Rectal smooth muscle tissue (tissue), 1 donor: Measurements from ENCODE around the gene FLVCR1.

ENCODE experiments used
- H3K27ac ChIP-seq: one replicate; pipeline ENCODE4 v1.7.0; 2013; ENCODE audit warnings: low read depth, low read length, inconsistent platforms
- H3K27me3 ChIP-seq: one replicate; pipeline ENCODE4 v1.7.0; 2013; ENCODE audit warnings: low read length; ENCODE audit not compliant: control insufficient read depth, insufficient read depth
- H3K36me3 ChIP-seq: one replicate; pipeline ENCODE4 v1.7.0; 2013; ENCODE audit warnings: low read length; ENCODE audit not compliant: control insufficient read depth, insufficient read depth
- H3K4me1 ChIP-seq: one replicate; pipeline ENCODE4 v1.7.0; 2013; ENCODE audit warnings: low read length; ENCODE audit not compliant: control insufficient read depth, insufficient read depth
- H3K4me3 ChIP-seq: one replicate; pipeline ENCODE4 v1.7.0; 2013; ENCODE audit warnings: low read length
- H3K9ac ChIP-seq: one replicate; pipeline ENCODE4 v1.7.0; 2013; ENCODE audit warnings: low read length

FLVCR1 gene

GRCh38 chr1:212857992-212858460 is at the start of gene FLVCR1:
Gene FLVCR1 (plus strand): TSS chr1:212858275. CDS start chr1:212858453, 178 bp downstream.
- peak within 1 kb of the TSS; percentile 83 for H3K27ac ChIP-seq
- H3K27me3 ChIP-seq: no peaks in the 10 kb centered on the region
- H3K9ac ChIP-seq: peak within 1 kb of the TSS; percentile 84
- H3K36me3 ChIP-seq: no peaks in the 10 kb centered on the region
- H3K4me3 ChIP-seq: peak within 1 kb of the TSS; percentile 88
- H3K4me1 ChIP-seq: no peaks in the 10 kb centered on the region

GRCh38 chr1:212814537-212815334 is 43.3 kb upstream of the FLVCR1 start:
- no peak overlapping the region for H3K9ac ChIP-seq
- H3K4me3 ChIP-seq: no peak overlapping the region
- no peaks in the 10 kb centered on the region for H3K36me3 ChIP-seq
- no peak overlapping the region for H3K27ac ChIP-seq
- no peaks in the 10 kb centered on the region for H3K27me3 ChIP-seq
- no peaks in the 10 kb centered on the region for H3K4me1 ChIP-seq

GRCh38 chr1:212816567-212817278 is 41.4 kb upstream of the FLVCR1 start:
- no peaks in the 10 kb centered on the region for H3K36me3 ChIP-seq
- H3K27ac ChIP-seq: no peak overlapping the region
- H3K4me1 ChIP-seq: no peaks in the 10 kb centered on the region

GRCh38 chr1:212819726-212820125 is 38.3 kb upstream of the FLVCR1 start:
- no peak overlapping the region for H3K27ac ChIP-seq
- H3K9ac ChIP-seq: no peak overlapping the region
- no peaks in the 10 kb centered on the region for H3K4me1 ChIP-seq
- no peaks in the 10 kb centered on the region for H3K27me3 ChIP-seq
- no peak overlapping the region for H3K4me3 ChIP-seq
- H3K36me3 ChIP-seq: no peaks in the 10 kb centered on the region

More at GRCh38 chr1:212816567-212817278, 41.4 kb upstream of the FLVCR1 start:
- Histone ChIP-seq H3K27me3 (no peaks in the 10 kb centered on the region), H3K9ac (no peak overlapping the region), H3K4me3 (no peak overlapping the region)

- Histone ChIP-seq H3K27me3 (no peaks in the 10 kb centered on the region), H3K4me3 (no peak overlapping the region), H3K4me1 (no peaks in the 10 kb centered on the region), H3K9ac (no peak overlapping the region), H3K36me3 (no peaks in the 10 kb centered on the region), H3K27ac (no peak overlapping the region)
Observed at GRCh38 chr1:212820969-212821368, 37.1 kb upstream of the FLVCR1 start.

- Histone ChIP-seq H3K9ac (no peak overlapping the region), H3K27me3 (no peaks in the 10 kb centered on the region), H3K4me1 (no peaks in the 10 kb centered on the region), H3K4me3 (no peak overlapping the region), H3K36me3 (no peaks in the 10 kb centered on the region), H3K27ac (no peak overlapping the region)
Observed at GRCh38 chr1:212822956-212823355, 35.1 kb upstream of the FLVCR1 start.

- no peak overlapping the region for H3K4me3 ChIP-seq
- no peaks in the 10 kb centered on the region for H3K27me3 ChIP-seq
- H3K9ac ChIP-seq: no peak overlapping the region
- H3K27ac ChIP-seq: no peak overlapping the region
- H3K36me3 ChIP-seq: no peaks in the 10 kb centered on the region
- H3K4me1 ChIP-seq: no peaks in the 10 kb centered on the region
Observed at GRCh38 chr1:212824201-212824600, 33.9 kb upstream of the FLVCR1 start.

- H3K4me3 ChIP-seq: no peak overlapping the region
- no peaks in the 10 kb centered on the region for H3K36me3 ChIP-seq
- no peak overlapping the region for H3K27ac ChIP-seq
- H3K9ac ChIP-seq: no peak overlapping the region
- H3K4me1 ChIP-seq: no peaks in the 10 kb centered on the region
- H3K27me3 ChIP-seq: no peaks in the 10 kb centered on the region
Observed at GRCh38 chr1:212825798-212826452, 32.1 kb upstream of the FLVCR1 start.

GRCh38 chr1:212827171-212827776 is 30.8 kb upstream of the FLVCR1 start:
- Histone ChIP-seq H3K4me1 (no peaks in the 10 kb centered on the region), H3K27ac (no peak overlapping the region), H3K9ac (no peak overlapping the region), H3K36me3 (no peaks in the 10 kb centered on the region), H3K4me3 (no peak overlapping the region), H3K27me3 (no peaks in the 10 kb centered on the region)

- Histone ChIP-seq H3K9ac (no peak overlapping the region), H3K36me3 (no peaks in the 10 kb centered on the region), H3K27me3 (no peaks in the 10 kb centered on the region), H3K27ac (no peak overlapping the region), H3K4me1 (no peaks in the 10 kb centered on the region), H3K4me3 (no peak overlapping the region)
Observed at GRCh38 chr1:212827831-212828278, 30.2 kb upstream of the FLVCR1 start.

GRCh38 chr1:212828395-212828794 is 29.7 kb upstream of the FLVCR1 start:
- H3K36me3 ChIP-seq: no peaks in the 10 kb centered on the region
- no peaks in the 10 kb centered on the region for H3K4me1 ChIP-seq
- no peak overlapping the region for H3K9ac ChIP-seq
- H3K4me3 ChIP-seq: no peak overlapping the region
- H3K27ac ChIP-seq: no peak overlapping the region
- H3K27me3 ChIP-seq: no peaks in the 10 kb centered on the region
